Measurements from ENCODE around the gene SDC1.

- TF ChIP-seq, protein P1, sequence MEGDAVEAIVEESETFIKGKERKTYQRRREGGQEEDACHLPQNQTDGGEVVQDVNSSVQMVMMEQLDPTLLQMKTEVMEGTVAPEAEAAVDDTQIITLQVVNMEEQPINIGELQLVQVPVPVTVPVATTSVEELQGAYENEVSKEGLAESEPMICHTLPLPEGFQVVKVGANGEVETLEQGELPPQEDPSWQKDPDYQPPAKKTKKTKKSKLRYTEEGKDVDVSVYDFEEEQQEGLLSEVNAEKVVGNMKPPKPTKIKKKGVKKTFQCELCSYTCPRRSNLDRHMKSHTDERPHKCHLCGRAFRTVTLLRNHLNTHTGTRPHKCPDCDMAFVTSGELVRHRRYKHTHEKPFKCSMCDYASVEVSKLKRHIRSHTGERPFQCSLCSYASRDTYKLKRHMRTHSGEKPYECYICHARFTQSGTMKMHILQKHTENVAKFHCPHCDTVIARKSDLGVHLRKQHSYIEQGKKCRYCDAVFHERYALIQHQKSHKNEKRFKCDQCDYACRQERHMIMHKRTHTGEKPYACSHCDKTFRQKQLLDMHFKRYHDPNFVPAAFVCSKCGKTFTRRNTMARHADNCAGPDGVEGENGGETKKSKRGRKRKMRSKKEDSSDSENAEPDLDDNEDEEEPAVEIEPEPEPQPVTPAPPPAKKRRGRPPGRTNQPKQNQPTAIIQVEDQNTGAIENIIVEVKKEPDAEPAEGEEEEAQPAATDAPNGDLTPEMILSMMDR (IDR thresholded peaks at IDR 0.05), result no peak
- TF ChIP-seq POLR2A (IDR thresholded peaks at IDR 0.05), result no peak
Observed at GRCh38 chr2:20220806-20221554, 4.0 kb downstream of the SDC1 start.

Measured in thyroid gland (tissue), 4 donors.